Parietal lobe (tissue), 1 donor: Measurements from ENCODE around the gene VSIG2. TPM values are rescaled to one million over a fixed set of nuclear protein-coding genes. Genes with fewer than 3 reads are reported as not detected.

Source experiments
- total RNA-seq: library from RNA; depleted of rRNA; stranded (reverse); fragments of >200 nt; gene quantifications from one replicate; pipeline ENCODE4 v1.2.3, GENCODE V29; 2014

VSIG2 gene
- total RNA-seq, result not detected

GRCh38 chr11:124751741-124752470 is at the start of gene VSIG2:
Gene VSIG2, minus strand, starts transcription at chr11:124752255. Its CDS starts 118 bp downstream, at chr11:124752137.

GRCh38 chr11:124800226-124800929 is 48.3 kb upstream of the VSIG2 start, which contains the start of gene MSANTD2:
Gene MSANTD2, minus strand, starts transcription at chr11:124800406. Its CDS starts 26 bp downstream, at chr11:124800380.

GRCh38 chr11:124762105-124762623 is 10.1 kb upstream of the VSIG2 start, which contains the start of gene ESAM:
Gene ESAM, minus strand, starts transcription at chr11:124762290. Its CDS starts 136 bp downstream, at chr11:124762154.

GRCh38 chr11:124739479-124740276 is 12.4 kb downstream of the VSIG2 start, which contains the start of gene NRGN:
Gene NRGN, plus strand, starts transcription at chr11:124739942. Its CDS starts 143 bp downstream, at chr11:124740085.

Other genes starting within 250 kb of the VSIG2 start
- not detected for gene OR8B12, start 208.6 kb downstream of the VSIG2 start, total RNA-seq
- not detected for gene OR8A1, start 182.3 kb downstream of the VSIG2 start, total RNA-seq
- gene PANX3, start 140.8 kb downstream of the VSIG2 start, total RNA-seq, result not detected
- 50.1 TPM for gene TBRG1, start 129.4 kb downstream of the VSIG2 start, total RNA-seq
- gene SIAE, start 78.5 kb downstream of the VSIG2 start, total RNA-seq, result 4.7 TPM
- gene SPA17, start 78.4 kb downstream of the VSIG2 start, total RNA-seq, result 3.8 TPM
- gene NRGN, start 12.3 kb downstream of the VSIG2 start, total RNA-seq, result 1.9 TPM
- gene ESAM, start 10.0 kb upstream of the VSIG2 start, total RNA-seq, result 4.4 TPM
- 32.9 TPM for gene MSANTD2, start 48.2 kb upstream of the VSIG2 start, total RNA-seq
- 7.8 TPM for gene ROBO3, start 113.2 kb upstream of the VSIG2 start, total RNA-seq
- 3.1 TPM for gene ROBO4, start 145.6 kb upstream of the VSIG2 start, total RNA-seq
- not detected for gene HEPN1, start 167.0 kb upstream of the VSIG2 start, total RNA-seq
- gene HEPACAM, start 183.8 kb upstream of the VSIG2 start, total RNA-seq, result 18.2 TPM
- gene CCDC15, start 201.9 kb upstream of the VSIG2 start, total RNA-seq, result 3.8 TPM